Activated effector memory CD4-positive, alpha-beta T cell treated with Interleukin-2 at 50 U/mL for 16 hours (primary cell): Measurements from ENCODE around the gene EPX.

Experiments used
- DNase-seq: peaks from one replicate; pipeline ENCODE4 v3.0.0-alpha.2; 2020

EPX gene

GRCh38 chr17:58187063-58187462 lies 5.5 kb upstream of the EPX start:
- DNase-seq: no peak

GRCh38 chr17:58187675-58188074 lies 4.9 kb upstream of the EPX start:
- DNase-seq: no peak

- no peak for DNase-seq
Measured at GRCh38 chr17:58189436-58190146, 2.9 kb upstream of the EPX start.

- DNase-seq: no peak
Measured at GRCh38 chr17:58191241-58191896, 1.2 kb upstream of the EPX start.

- no peak for DNase-seq
Measured at GRCh38 chr17:58193641-58194255, 1.2 kb downstream of the EPX start.

- DNase-seq: no peak
Measured at GRCh38 chr17:58195518-58196123, 3.1 kb downstream of the EPX start.

GRCh38 chr17:58196610-58197009 lies 4.1 kb downstream of the EPX start:
- no peak for DNase-seq

- DNase-seq: peak; percentile 23
Measured at GRCh38 chr17:58200024-58200633, 7.6 kb downstream of the EPX start.

GRCh38 chr17:58202859-58203258 lies 10.3 kb downstream of the EPX start:
- DNase-seq: no peak

GRCh38 chr17:58204796-58205195 lies 12.3 kb downstream of the EPX start:
- no peak for DNase-seq

- no peak for DNase-seq
Measured at GRCh38 chr17:58205936-58206335, 13.4 kb downstream of the EPX start.

GRCh38 chr17:58207451-58207850 lies 14.9 kb downstream of the EPX start:
- DNase-seq: no peak

GRCh38 chr17:58208344-58208743 lies 15.8 kb downstream of the EPX start:
- no peak for DNase-seq

- DNase-seq: no peak
Measured at GRCh38 chr17:58210922-58211321, 18.4 kb downstream of the EPX start.

- DNase-seq: no peak
Measured at GRCh38 chr17:58215685-58216084, 23.2 kb downstream of the EPX start.

GRCh38 chr17:58217766-58218165 lies 25.2 kb downstream of the EPX start:
- no peak for DNase-seq

GRCh38 chr17:58219007-58219788 lies 26.7 kb downstream of the EPX start, which contains the start of gene MKS1:
Gene MKS1, minus strand, starts transcription at chr17:58219255. Its CDS starts 25 bp downstream, at chr17:58219230.
- DNase-seq: peak; percentile 93

GRCh38 chr17:58219789-58220183 lies 27.3 kb downstream of the EPX start:
- no peak for DNase-seq

- no peak for DNase-seq
Measured at GRCh38 chr17:58224315-58224714, 31.8 kb downstream of the EPX start.

GRCh38 chr17:58227733-58228132 lies 35.2 kb downstream of the EPX start:
- no peak for DNase-seq

- no peak for DNase-seq
Measured at GRCh38 chr17:58228679-58229078, 36.2 kb downstream of the EPX start.

GRCh38 chr17:58229384-58229783 lies 36.9 kb downstream of the EPX start:
- no peak for DNase-seq
